Measurements from ENCODE around the gene TGFBR2. TPM values are rescaled to one million over a fixed set of nuclear protein-coding genes. Genes with fewer than 3 reads are reported as not detected.

The TGFBR2 gene
- polyA plus RNA-seq, 4 donors, result 111 to 151 (median 125) TPM

DNA sequence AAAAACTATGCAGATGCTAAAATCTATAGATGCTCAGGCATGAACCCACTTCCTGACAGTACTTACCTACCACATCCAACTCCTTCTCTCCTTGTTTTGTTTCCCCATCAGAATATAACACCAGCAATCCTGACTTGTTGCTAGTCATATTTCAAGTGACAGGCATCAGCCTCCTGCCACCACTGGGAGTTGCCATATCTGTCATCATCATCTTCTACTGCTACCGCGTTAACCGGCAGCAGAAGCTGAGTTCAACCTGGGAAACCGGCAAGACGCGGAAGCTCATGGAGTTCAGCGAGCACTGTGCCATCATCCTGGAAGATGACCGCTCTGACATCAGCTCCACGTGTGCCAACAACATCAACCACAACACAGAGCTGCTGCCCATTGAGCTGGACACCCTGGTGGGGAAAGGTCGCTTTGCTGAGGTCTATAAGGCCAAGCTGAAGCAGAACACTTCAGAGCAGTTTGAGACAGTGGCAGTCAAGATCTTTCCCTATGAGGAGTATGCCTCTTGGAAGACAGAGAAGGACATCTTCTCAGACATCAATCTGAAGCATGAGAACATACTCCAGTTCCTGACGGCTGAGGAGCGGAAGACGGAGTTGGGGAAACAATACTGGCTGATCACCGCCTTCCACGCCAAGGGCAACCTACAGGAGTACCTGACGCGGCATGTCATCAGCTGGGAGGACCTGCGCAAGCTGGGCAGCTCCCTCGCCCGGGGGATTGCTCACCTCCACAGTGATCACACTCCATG lies 65.3 kb downstream of the TGFBR2 start:
- DNase-seq (ENCODE audit: low read depth in 4 of 4, low spot score in 3 of 4), result no peak

DNA sequence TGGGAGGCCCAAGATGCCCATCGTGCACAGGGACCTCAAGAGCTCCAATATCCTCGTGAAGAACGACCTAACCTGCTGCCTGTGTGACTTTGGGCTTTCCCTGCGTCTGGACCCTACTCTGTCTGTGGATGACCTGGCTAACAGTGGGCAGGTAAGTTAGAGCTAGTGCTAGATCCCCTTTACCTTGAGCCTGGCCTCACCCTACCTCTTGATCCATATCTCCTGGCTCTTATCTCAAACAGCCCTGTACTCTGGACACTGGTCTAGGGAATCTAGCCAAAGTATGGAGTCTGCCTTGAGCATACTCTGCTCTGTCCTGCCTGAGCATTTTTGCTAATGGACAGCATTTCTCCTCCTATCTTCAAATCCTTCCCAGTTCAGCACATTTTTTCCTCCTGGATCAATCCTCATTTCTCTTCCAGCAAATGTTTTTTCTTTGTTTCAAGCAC lies 65.9 kb downstream of the TGFBR2 start:
- no peak for DNase-seq (ENCODE audit: low read depth in 4 of 4, low spot score in 3 of 4)

GRCh38 chr3:30672959-30673358 lies 66.6 kb downstream of the TGFBR2 start:
- no peak for DNase-seq (ENCODE audit: low read depth in 4 of 4, low spot score in 3 of 4)

GRCh38 chr3:30673425-30674341 lies 67.3 kb downstream of the TGFBR2 start:
- no peak for DNase-seq (ENCODE audit: low read depth in 4 of 4, low spot score in 3 of 4)

DNA sequence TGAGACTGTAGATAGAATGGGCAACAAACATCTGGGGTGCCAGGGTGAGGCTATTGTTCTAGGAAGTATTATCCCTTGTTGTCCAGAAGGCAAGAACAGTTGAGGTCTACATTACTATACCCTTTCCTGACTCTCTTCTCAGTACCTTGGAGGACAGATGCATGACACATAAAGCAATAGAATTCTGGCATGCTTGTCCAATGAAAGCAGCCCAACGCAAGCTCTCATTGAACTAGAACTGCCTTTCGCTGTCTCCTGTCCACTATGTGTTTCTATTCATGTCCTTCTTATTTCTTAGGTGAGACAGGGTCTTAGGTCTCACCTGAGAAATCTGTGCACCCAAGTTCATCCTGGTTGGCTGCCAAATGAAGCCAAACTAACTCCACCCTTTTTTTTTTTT lies 68.6 kb downstream of the TGFBR2 start:
- no peak for DNase-seq (ENCODE audit: low read depth in 4 of 4, low spot score in 3 of 4)

GRCh38 chr3:30675774-30676173 lies 69.4 kb downstream of the TGFBR2 start:
- DNase-seq (ENCODE audit: low read depth in 4 of 4, low spot score in 3 of 4), result no peak

- DNase-seq (ENCODE audit: low read depth in 4 of 4, low spot score in 3 of 4), result no peak
Observed at GRCh38 chr3:30676424-30677346, 70.3 kb downstream of the TGFBR2 start.

- no peak for DNase-seq (ENCODE audit: low read depth in 4 of 4, low spot score in 3 of 4)
Observed at GRCh38 chr3:30677347-30677685, 70.9 kb downstream of the TGFBR2 start.

- no peak for DNase-seq (ENCODE audit: low read depth in 4 of 4, low spot score in 3 of 4)
Observed at GRCh38 chr3:30679045-30679444, 72.6 kb downstream of the TGFBR2 start.

- no peak for DNase-seq (ENCODE audit: low read depth in 4 of 4, low spot score in 3 of 4)
Observed at GRCh38 chr3:30680789-30681648, 74.6 kb downstream of the TGFBR2 start.

GRCh38 chr3:30681649-30682211 lies 75.3 kb downstream of the TGFBR2 start:
- DNase-seq (ENCODE audit: low read depth in 4 of 4, low spot score in 3 of 4), result no peak

DNA sequence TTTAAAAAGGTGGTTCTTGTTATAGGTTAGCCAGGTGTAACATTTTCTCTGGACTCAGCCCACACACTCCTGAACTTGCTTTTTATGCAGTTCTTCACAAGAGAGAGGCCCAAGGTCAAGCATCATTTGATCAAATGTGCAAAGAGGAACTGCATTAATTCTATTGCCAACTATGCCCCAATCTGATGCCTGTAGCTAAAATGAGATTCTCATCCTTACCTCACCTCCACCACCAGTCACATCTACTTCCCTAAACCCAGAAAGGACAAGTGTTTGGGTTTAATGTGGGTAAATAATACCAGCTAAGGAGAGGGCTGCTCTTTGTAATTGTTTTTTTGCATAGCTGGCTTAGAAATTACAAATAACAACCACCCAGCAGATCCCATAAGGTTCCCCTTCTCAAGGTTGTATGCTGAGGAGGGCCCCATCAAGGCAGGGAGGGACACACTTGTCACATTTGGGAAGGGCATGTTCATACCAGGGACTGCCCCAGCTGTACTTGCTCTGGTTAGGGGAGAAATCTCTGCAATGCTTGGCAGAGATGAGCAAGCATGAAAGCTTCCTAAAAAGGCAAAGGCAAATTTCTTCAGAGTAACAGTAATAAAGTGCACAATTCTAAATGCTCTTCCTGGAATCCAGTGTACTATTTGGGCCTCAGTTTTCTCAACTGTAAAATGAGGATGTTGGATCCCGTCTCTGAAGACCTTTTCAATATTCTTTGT lies 76.2 kb downstream of the TGFBR2 start:
- no peak for DNase-seq (ENCODE audit: low read depth in 4 of 4, low spot score in 3 of 4)

DNA sequence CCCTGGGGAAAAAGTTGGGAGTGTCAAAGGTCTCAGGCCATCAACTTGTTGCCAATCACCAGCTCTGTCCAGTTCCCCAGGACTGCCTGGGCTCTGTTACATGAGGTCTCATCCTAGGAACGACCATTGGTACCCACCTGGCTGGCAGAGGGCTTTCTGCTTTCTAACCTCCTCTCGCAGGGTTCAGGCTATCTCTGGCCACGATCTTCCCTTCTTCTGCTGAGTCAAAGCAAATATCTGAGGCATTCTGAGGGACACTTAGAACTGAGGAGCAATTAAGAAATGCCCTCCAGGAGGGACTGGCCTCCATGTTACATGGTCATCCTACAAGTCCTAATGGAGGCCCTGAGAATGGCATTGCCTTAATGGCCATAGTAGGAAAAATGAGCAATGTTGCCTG lies 77.4 kb downstream of the TGFBR2 start:
- DNase-seq (ENCODE audit: low read depth in 4 of 4, low spot score in 3 of 4), result no peak

DNA sequence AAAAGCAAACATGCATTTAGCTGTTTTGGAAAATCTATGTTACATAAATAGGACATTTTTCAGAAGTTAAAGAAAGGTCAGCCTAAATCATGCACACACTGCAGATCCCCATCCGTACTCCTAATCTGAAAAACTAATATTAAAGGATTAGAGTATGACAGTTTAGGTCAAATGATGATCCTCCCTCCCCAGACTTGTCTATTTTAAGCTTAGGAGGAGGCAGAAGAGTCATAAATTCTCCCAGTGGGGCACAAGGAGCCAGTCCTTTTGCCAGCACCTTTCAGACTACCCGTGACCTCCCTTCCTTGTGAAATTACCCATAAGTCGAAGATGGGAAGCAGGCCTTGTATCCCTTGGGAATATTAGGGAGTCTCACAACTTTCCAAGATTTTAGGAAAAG lies 78.0 kb downstream of the TGFBR2 start:
- DNase-seq (ENCODE audit: low read depth in 4 of 4, low spot score in 3 of 4), result no peak

GRCh38 chr3:30685267-30685667 lies 78.9 kb downstream of the TGFBR2 start:
- no peak for DNase-seq (ENCODE audit: low read depth in 4 of 4, low spot score in 3 of 4)

- DNase-seq (ENCODE audit: low read depth in 4 of 4, low spot score in 3 of 4), result no peak
Observed at GRCh38 chr3:30686176-30686575, 79.8 kb downstream of the TGFBR2 start.

GRCh38 chr3:30686799-30687198 lies 80.4 kb downstream of the TGFBR2 start:
- DNase-seq (ENCODE audit: low read depth in 4 of 4, low spot score in 3 of 4), result no peak

DNA sequence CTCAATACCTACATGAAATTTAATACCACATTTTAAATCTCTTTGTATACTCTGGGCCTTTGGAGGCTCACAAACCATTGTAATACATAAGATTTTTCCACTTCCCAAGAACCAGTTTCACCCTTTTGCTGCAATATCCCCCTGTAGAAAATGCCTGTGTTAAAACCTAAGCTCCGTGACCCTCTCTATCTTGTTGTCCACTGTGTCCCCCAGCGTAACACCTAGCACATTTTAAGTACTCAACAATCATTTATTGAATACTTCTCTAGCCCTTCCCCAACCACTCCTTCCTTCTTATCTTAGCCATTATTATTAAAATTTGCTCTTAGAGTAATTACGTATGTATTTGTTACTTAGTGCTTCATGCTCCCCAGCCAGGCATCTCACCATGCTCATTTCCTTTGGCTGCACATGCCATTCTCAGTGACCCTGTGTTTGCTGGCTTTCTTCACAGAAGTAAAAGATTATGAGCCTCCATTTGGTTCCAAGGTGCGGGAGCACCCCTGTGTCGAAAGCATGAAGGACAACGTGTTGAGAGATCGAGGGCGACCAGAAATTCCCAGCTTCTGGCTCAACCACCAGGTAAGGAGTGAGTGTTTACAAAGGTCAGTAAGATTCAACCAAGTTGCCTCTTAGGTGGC lies 81.6 kb downstream of the TGFBR2 start:
- no peak for DNase-seq (ENCODE audit: low read depth in 4 of 4, low spot score in 3 of 4)

Data from right renal pelvis (tissue), 4 donors.